AG09319 (cell line): ENCODE measurements around the gene ZNF708.
A peak's percentile ranks its signal among the peaks of the same experiment; 100 is the strongest.
"Not testable (repeated sequence)": the region's sequence is repeated elsewhere in the genome, so short reads cannot be mapped to it uniquely, and the experiment has no call there.

Experiments
- DNase-seq: peaks from one replicate; pipeline ENCODE4 v3.0.0-alpha.2; 2010; ENCODE audit warnings: low read depth; ENCODE audit errors: extremely low read depth
- CTCF ChIP-seq: IDR thresholded peaks from 2 replicates; pipeline ENCODE4 v1.5.1; 2011; ENCODE audit warnings: low read depth, mild to moderate bottlenecking, inconsistent platforms, low read length, moderate library complexity

Gene ZNF708

GRCh38 chr19:21328885-21329605 lies at the start of gene ZNF708:
Gene ZNF708 (minus strand): TSS chr19:21329410. CDS start chr19:21329212, 198 bp downstream.
- DNase-seq, result peak; percentile 60
- TF ChIP-seq CTCF, result no peak

- no peak for TF ChIP-seq CTCF
- DNase-seq, result no peak
Observed at GRCh38 chr19:21362291-21362690, 33.1 kb upstream of the ZNF708 start.

DNA sequence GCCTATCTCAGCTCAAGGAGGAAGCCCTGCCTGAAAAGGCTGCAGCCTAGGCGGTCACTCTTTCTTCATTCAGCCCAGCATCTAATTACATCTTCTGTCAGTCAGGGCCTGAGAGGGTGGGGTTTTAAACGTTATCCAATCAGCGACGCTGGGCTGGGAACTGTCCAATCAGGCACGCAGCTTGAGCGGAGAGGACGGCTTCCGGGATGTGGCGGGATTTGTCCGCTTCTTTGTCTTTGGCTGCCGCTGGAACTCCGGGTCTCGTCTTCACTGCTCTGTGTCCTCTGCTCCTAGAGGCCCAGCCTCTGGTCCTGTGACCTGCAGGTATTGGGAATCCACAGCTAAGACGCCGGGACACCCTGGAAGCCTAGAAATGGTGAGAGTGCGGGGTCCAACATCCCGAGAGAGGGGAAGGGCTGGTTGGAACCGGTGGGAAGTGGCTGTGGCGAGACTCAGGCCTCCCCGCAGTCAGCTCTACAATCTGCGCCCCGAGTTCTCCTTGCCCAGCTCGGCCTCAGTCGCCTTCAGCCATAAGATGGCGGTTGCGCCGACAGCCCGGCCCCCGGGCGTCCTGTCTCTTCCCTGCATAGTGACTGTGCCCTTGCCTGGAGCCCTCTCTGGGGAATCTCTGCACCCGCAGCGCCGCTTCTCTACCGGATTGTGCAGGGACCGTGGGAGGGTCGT lies 29.7 kb upstream of the ZNF708 start, which contains the start of gene ZNF738:
Gene ZNF738 (plus strand): TSS at position 233 of the 684 bp plus-strand sequence. CDS start 141 bp downstream, at position 374.
- no peak; the same call in 1 of the 2 replicates for TF ChIP-seq CTCF
- DNase-seq, result peak; percentile 80

DNA sequence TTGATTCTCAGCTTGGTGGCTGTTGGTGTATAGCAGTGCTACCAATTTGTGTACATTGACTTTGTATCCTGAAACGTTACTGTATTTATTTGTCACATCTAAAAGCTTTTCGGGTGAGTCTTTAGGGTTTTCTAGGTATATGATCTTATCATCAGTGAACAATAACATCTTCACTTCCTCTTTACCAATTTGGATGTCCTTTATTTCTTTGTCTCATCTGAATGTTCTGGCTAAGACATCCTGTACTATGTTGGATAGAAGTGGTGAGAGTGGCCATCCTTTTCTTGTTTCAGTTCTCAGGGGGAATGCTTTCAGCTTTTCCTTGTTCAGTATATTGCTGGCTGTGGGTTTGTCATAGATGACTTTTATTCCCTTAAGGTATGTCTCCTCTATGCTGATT lies 23.6 kb upstream of the ZNF708 start:
- DNase-seq, result no peak

DNA sequence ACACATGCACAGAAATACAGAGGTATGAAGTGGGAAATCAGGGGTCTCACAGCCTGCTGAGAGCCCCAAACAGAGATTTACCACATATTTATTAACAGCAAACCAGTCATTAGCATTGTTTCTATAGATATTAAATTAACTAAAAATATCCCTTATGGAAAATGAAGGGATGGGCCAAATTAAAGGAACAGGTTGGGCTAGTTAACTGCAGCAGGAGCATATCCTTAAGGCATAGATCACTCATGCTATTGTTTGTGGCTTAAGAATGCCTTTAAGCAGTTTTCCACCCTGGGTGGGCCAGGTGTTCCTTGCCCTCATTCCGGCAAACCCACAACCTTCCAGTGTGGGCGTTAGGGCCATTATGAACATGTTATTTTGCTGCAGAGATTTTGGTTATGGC lies 15.6 kb upstream of the ZNF708 start:
- DNase-seq, result not testable (repeated sequence)

More for the DNA sequence above, 23.6 kb upstream of the ZNF708 start:
- TF ChIP-seq CTCF, result no peak

DNA sequence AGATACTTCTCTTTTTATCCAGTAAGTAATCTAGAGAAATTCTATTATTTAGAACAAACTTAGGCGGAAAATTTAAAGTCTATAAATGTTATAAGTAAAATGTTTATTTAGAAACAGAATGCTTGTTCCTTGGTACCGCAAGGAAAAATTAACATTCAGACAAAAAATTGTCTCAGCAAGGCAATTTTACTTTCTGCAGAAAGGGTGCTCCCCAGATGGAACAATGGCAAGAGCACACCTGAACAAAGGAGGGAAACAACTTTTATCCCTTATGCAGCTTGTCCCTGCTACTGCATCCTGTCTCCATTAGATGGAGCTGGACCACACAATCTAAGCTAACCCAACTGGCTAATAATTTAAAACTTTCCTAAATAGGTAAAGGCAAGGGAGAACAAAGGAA lies 6.5 kb upstream of the ZNF708 start:
- TF ChIP-seq CTCF, result no peak
- no peak for DNase-seq

- no peak for TF ChIP-seq CTCF
- DNase-seq, result no peak
Observed at GRCh38 chr19:21328406-21328805, 804 bp downstream of the ZNF708 start.
